Activated CD4-positive, alpha-beta memory T cell treated with anti-CD3 and anti-CD28 coated beads for 36 hours (primary cell): ENCODE measurements around the gene PCYT1A. TPM values are rescaled to one million over a fixed set of nuclear protein-coding genes. Genes with fewer than 3 reads are reported as not detected.
A peak's percentile ranks its signal among the peaks of the same experiment; 100 is the strongest.

Experiments used
- CTCF ChIA-PET: fragments of 350-600 bp; sonication (Branson Sonifier 250); formaldehyde crosslinking; loops from one replicate; lab custom pipeline; 2021; ENCODE audit warnings: antibody characterized with exemption, inconsistent platforms; lab: Charles Lee
- POLR2A ChIA-PET: fragments of 350-600 bp; sonication (Branson Sonifier 250); formaldehyde crosslinking; loops from one replicate; lab custom pipeline; 2021; ENCODE audit warnings: antibody characterized with exemption; lab: Charles Lee
- DNase-seq: peaks from one replicate; pipeline ENCODE4 v3.0.0-alpha.2; 2020
- H3K27ac Mint-ChIP-seq: one replicate; pipeline ENCODE4 v1.8.0; 2021; ENCODE audit warnings: mixed read lengths
- H3K27me3 Mint-ChIP-seq: one replicate; pipeline ENCODE4 v1.8.0; 2021; ENCODE audit warnings: mixed read lengths
- H3K36me3 Mint-ChIP-seq: one replicate; pipeline ENCODE4 v1.8.0; 2021; ENCODE audit warnings: mixed read lengths
- H3K4me1 Mint-ChIP-seq: one replicate; pipeline ENCODE4 v1.8.0; 2021; ENCODE audit warnings: low read depth, mixed read lengths
- H3K4me3 Mint-ChIP-seq: one replicate; pipeline ENCODE4 v1.8.0; 2021; ENCODE audit warnings: mild to moderate bottlenecking, mixed read lengths
- H3K9me3 Mint-ChIP-seq: one replicate; pipeline ENCODE4 v1.8.0; 2021; ENCODE audit warnings: mixed read lengths
- intact Hi-C: fragments of 100-400 bp; cut with micrococcal nuclease; formaldehyde crosslinking; loops from one replicate; pipeline ENCODE4 v1.15.1; 2023
- total RNA-seq, 2 experiments: library from RNA; stranded (reverse); gene quantifications; one replicate each; pipeline ENCODE4 v1.2.3, GENCODE V29; 2021

Gene PCYT1A
- total RNA-seq, 2 experiments from 2014 or later = 46.8 to 48.6 TPM

DNA sequence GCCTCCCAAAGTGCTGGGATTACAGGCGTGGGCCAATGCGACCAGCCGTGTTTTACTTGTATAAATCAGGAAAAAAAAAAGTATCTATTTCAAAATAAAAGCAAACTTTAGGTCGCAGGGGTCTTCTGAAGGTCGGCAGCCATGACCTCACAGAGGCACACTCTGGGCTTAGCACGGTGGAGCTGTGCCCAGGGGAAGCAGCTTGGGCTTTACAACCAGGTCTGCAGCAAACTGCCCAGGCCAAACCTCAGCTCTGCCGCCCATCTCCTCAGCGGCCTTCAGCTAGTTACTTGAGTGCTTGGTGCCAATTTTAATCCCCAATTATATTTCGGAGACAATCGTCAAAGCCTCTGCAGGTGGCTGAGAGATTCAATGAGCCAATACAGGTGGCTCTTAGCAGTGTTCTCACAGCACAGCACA lies 106.4 kb downstream of the PCYT1A start:
- DNase-seq = no peak
- intact Hi-C loops = loop anchor here (5.0 to 10.0 kb wide), 3 partner anchors 274 to 636 kb away; partner anchors contain the start of genes PPP1R2, RNF168 and TNK2
- ChIA-PET CTCF (interaction anchor here (1.0 to 4.7 kb wide), 8 partner anchors 12 to 348 kb away, joined by 3 to 33 read pairs (median 7); partner anchors contain the start of gene DYNLT2B), POLR2A (interaction anchor here (1.3 kb wide), 1 partner anchor 26 kb away, joined by 5 read pairs; no protein-coding TSS in a partner anchor)
- Mint-ChIP-seq H3K9me3 (no peaks in the 10 kb centered on the region), H3K27me3 (no peaks in the 10 kb centered on the region), H3K36me3 (no peaks in the 10 kb centered on the region), H3K4me1 (peaks cover 59% of the 10 kb centered on the region), H3K4me3 (no peak overlapping the region), H3K27ac (peak overlapping the region; percentile 94)

DNA sequence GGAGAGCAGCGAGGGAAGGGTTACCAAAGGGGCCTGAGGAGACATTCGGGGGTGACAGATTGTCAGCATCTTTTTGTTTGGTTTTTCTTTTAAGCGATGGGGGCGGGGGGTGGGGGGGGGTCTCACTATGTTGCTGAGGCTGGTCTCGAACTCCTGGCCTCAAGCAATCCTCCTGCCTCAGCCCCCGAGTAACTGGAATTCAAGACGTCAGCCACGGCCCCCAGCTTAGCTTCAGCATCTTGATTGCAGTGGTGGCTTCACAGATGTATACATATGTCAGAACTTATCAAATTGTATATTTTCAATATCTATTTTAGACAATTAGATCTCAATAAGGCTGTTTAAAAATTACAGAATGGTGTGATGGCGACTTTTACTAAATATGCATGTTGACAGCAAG lies 107.2 kb downstream of the PCYT1A start:
- CTCF ChIA-PET = interaction anchor here (0.6 to 4.7 kb wide), 9 partner anchors 13 to 233 kb away, joined by 3 to 33 read pairs (median 8); partner anchors contain the start of gene DYNLT2B
- POLR2A ChIA-PET = interaction anchor here (1.1 to 2.3 kb wide), 5 partner anchors 12 to 107 kb away, joined by 6 to 12 read pairs (median 8); no protein-coding TSS in a partner anchor
- peaks cover 59% of the 10 kb centered on the region for H3K4me1 Mint-ChIP-seq
- H3K27me3 Mint-ChIP-seq = no peaks in the 10 kb centered on the region
- peak overlapping the region; percentile 97 for H3K27ac Mint-ChIP-seq
- H3K4me3 Mint-ChIP-seq = peak overlapping the region; percentile 66
- no peak for DNase-seq
- no peaks in the 10 kb centered on the region for H3K36me3 Mint-ChIP-seq
- intact Hi-C loops = loop anchor here (5.0 to 10.0 kb wide), 3 partner anchors 273 to 636 kb away; partner anchors contain the start of genes PPP1R2, RNF168 and TNK2
- no peaks in the 10 kb centered on the region for H3K9me3 Mint-ChIP-seq

Other genes with a start within 250 kb of the PCYT1A start
- 100 to 1,000 TPM; 341 to 347 TPM for gene TFRC, start 205.6 kb downstream of the PCYT1A start, total RNA-seq
- gene ZDHHC19, start 76.3 kb downstream of the PCYT1A start, total RNA-seq = under 1 TPM in 1 of 2 experiments, not detected in 1; 0.36 TPM
- not detected for gene SLC51A, start 71.2 kb downstream of the PCYT1A start, total RNA-seq
- 10 to 100 TPM; 15.8 to 17.1 TPM for gene DYNLT2B, start 30.5 kb upstream of the PCYT1A start, total RNA-seq
- gene TM4SF19, start 50.7 kb upstream of the PCYT1A start, total RNA-seq = not detected
- gene UBXN7, start 144.7 kb upstream of the PCYT1A start, total RNA-seq = 10 to 100 TPM; 58.1 to 61.1 TPM
- 10 to 100 TPM; 26.1 to 27.2 TPM for gene RNF168, start 216.0 kb upstream of the PCYT1A start, total RNA-seq
- gene SMCO1, start 227.6 kb upstream of the PCYT1A start, total RNA-seq = not detected